Stimulated activated CD4-positive, alpha-beta T cell treated with anti-CD3 and anti-CD28 coated beads, Interleukin-12 subunit alpha, Interleukin-12 subunit beta, amount 100 ng/mL, for 48 hours (primary cell): ENCODE data around the gene ASTL.
"Not testable (repeated sequence)": the region's sequence is repeated elsewhere in the genome, so short reads cannot be mapped to it uniquely, and the experiment has no call there.

Experiments used
- DNase-seq, 3 donors: peaks; one replicate each; pipeline ENCODE4 v3.0.0-alpha.2; 2020; ENCODE audit warnings: low read depth in 2 of 3, low spot score in 1 of 3

Gene ASTL

GRCh38 chr2:96146153-96146880 lies 8.0 kb upstream of the ASTL start:
- DNase-seq: peak; percentile 84 to 88 (median 87)

- no peak for DNase-seq
These were observed 7.5 kb upstream of the ASTL start for GRCh38 chr2:96145848-96146152.

GRCh38 chr2:96145036-96145847 lies 6.9 kb upstream of the ASTL start, which contains the start of gene DUSP2:
Gene DUSP2, minus strand, starts transcription at chr2:96145440. Its CDS starts 86 bp downstream, at chr2:96145354.
- DNase-seq: peak; percentile 87 to 91 (median 90)

GRCh38 chr2:96144481-96145035 lies 6.3 kb upstream of the ASTL start:
- DNase-seq: no peak

- no peak for DNase-seq
These were observed 5.7 kb upstream of the ASTL start for GRCh38 chr2:96143848-96144480.

- no peak for DNase-seq
These were observed 5.0 kb upstream of the ASTL start for GRCh38 chr2:96143231-96143847.

GRCh38 chr2:96142217-96143113 lies 4.2 kb upstream of the ASTL start:
- DNase-seq: peak; percentile 73 to 82 (median 80)

- not testable (repeated sequence) for DNase-seq
These were observed 3.3 kb upstream of the ASTL start for GRCh38 chr2:96141624-96141967.

GRCh38 chr2:96140941-96141623 lies 2.8 kb upstream of the ASTL start:
- DNase-seq: no peak

GRCh38 chr2:96139181-96139758 lies 968 bp upstream of the ASTL start:
- no peak for DNase-seq

- DNase-seq: no peak
These were observed 752 bp downstream of the ASTL start for GRCh38 chr2:96137321-96138178.

GRCh38 chr2:96136129-96136720 lies 2.1 kb downstream of the ASTL start:
- no peak for DNase-seq

GRCh38 chr2:96135621-96136020 lies 2.7 kb downstream of the ASTL start:
- DNase-seq: no peak

GRCh38 chr2:96135171-96135570 lies 3.1 kb downstream of the ASTL start:
- no peak for DNase-seq

GRCh38 chr2:96134421-96134820 lies 3.9 kb downstream of the ASTL start:
- DNase-seq: no peak

- no peak for DNase-seq
These were observed 6.2 kb downstream of the ASTL start for GRCh38 chr2:96131813-96132745.
